ENCODE results near the gene GNMT.

DNA sequence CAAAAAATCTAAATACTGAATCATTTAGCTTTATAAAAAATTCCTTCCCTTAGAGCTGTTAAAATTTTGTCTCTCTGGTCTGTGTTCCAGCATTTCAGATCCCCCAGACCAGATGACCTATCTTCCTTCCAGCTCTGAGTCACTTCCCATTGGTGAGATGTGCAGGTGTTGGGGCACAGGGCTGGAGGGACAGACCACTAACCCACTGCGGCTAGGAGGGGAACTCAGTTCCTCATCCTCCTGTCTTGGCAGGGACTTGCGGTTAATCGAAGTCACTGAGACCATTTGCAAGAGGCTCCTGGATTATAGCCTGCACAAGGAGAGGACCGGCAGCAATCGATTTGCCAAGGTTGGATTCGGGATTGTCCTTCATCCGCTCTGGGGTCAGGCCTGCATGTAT, 25.2 kb upstream of the GNMT start:
- TF ChIP-seq CTCF (IDR thresholded peaks at IDR 0.05) (no peak), POLR2A (IDR thresholded peaks at IDR 0.05) (no peak)

Data from lower leg skin (tissue), 3 donors.